NCI-H1930 (cell line): ENCODE data around the gene SBK2.
A peak's percentile ranks its signal among the peaks of the same experiment; 100 is the strongest.

Source experiments
- DNase-seq, 2 experiments: peaks; one replicate each; lab custom pipeline; 2025; lab: John Stamatoyannopoulos, UW

The SBK2 gene

GRCh38 chr19:55554741-55555152 lies 17.8 kb upstream of the SBK2 start:
- no peak for DNase-seq

- no peak for DNase-seq
These were observed 17.4 kb upstream of the SBK2 start for GRCh38 chr19:55554302-55554701.

GRCh38 chr19:55553217-55554182 lies 16.6 kb upstream of the SBK2 start:
- DNase-seq: no peak

- DNase-seq: no peak
These were observed 15.7 kb upstream of the SBK2 start for GRCh38 chr19:55552620-55553019.

GRCh38 chr19:55552206-55552605 lies 15.3 kb upstream of the SBK2 start:
- DNase-seq: no peak

GRCh38 chr19:55550321-55550650 lies 13.4 kb upstream of the SBK2 start:
- no peak for DNase-seq

- peak in 1 of 2 experiments; percentile 48 for DNase-seq
These were observed 12.8 kb upstream of the SBK2 start for GRCh38 chr19:55549500-55550320.

GRCh38 chr19:55546822-55547614 lies 10.1 kb upstream of the SBK2 start:
- DNase-seq: no peak

- no peak for DNase-seq
These were observed 9.1 kb upstream of the SBK2 start for GRCh38 chr19:55546011-55546410.

- DNase-seq: no peak
These were observed 8.5 kb upstream of the SBK2 start, which contains the start of gene SBK3 for GRCh38 chr19:55545443-55545842. TSS of gene SBK3 (minus strand) at chr19:55545543. CDS start at chr19:55545543, 0 bp downstream.

GRCh38 chr19:55544776-55545439 lies 8.0 kb upstream of the SBK2 start:
- DNase-seq: no peak

GRCh38 chr19:55544014-55544413 lies 7.1 kb upstream of the SBK2 start:
- DNase-seq: no peak

- no peak for DNase-seq
These were observed 6.6 kb upstream of the SBK2 start for GRCh38 chr19:55543567-55543966.

GRCh38 chr19:55542292-55542855 lies 5.4 kb upstream of the SBK2 start:
- DNase-seq: no peak

- no peak for DNase-seq
These were observed 4.2 kb upstream of the SBK2 start for GRCh38 chr19:55541091-55541490.

GRCh38 chr19:55540619-55541018 lies 3.7 kb upstream of the SBK2 start:
- no peak for DNase-seq

GRCh38 chr19:55539090-55539984 lies 2.4 kb upstream of the SBK2 start:
- DNase-seq: no peak

GRCh38 chr19:55538132-55538531 lies 1.2 kb upstream of the SBK2 start:
- no peak for DNase-seq

- DNase-seq: no peak
These were observed 793 bp upstream of the SBK2 start for GRCh38 chr19:55537741-55538111.

GRCh38 chr19:55536366-55536765 lies 567 bp downstream of the SBK2 start:
- DNase-seq: no peak
